ENCODE measurements around the gene HNRNPH2. TPM values are rescaled to one million over a fixed set of nuclear protein-coding genes. Genes with fewer than 3 reads are reported as not detected.

Gene HNRNPH2
- 56.0 and 82.5 TPM in 2 replicates for total RNA-seq (2014; rRNA removed; shearing (Covaris generic))

GRCh38 chrX:101407748-101408531, at the start of gene HNRNPH2, which contains the start of gene GLA:
TSS of gene HNRNPH2 (plus strand) at chrX:101408222. CDS start at chrX:101411989, 3,767 bp downstream.
TSS of gene GLA (minus strand) at chrX:101407925. CDS start at chrX:101407903, 22 bp downstream.
- DNase-seq (ENCODE audit: low read depth) = peak; percentile 99

GRCh38 chrX:101359966-101360365, 48.1 kb upstream of the HNRNPH2 start:
- DNase-seq (ENCODE audit: low read depth) = peak; percentile 6

- no peak for DNase-seq (ENCODE audit: low read depth)
These were observed 47.6 kb upstream of the HNRNPH2 start for GRCh38 chrX:101360390-101360789.

- no peak for DNase-seq (ENCODE audit: low read depth)
These were observed 45.9 kb upstream of the HNRNPH2 start for GRCh38 chrX:101362116-101362515.

GRCh38 chrX:101362757-101363156, 45.3 kb upstream of the HNRNPH2 start:
- no peak for DNase-seq (ENCODE audit: low read depth)

GRCh38 chrX:101365301-101365795, 42.7 kb upstream of the HNRNPH2 start:
- no peak for DNase-seq (ENCODE audit: low read depth)

- DNase-seq (ENCODE audit: low read depth) = no peak
These were observed 39.2 kb upstream of the HNRNPH2 start for GRCh38 chrX:101368800-101369199.

GRCh38 chrX:101369687-101370086, 38.3 kb upstream of the HNRNPH2 start:
- DNase-seq (ENCODE audit: low read depth) = no peak

GRCh38 chrX:101370888-101371504, 37.0 kb upstream of the HNRNPH2 start:
- DNase-seq (ENCODE audit: low read depth) = no peak

GRCh38 chrX:101377547-101377946, 30.5 kb upstream of the HNRNPH2 start:
- DNase-seq (ENCODE audit: low read depth) = no peak

- DNase-seq (ENCODE audit: low read depth) = no peak
These were observed 24.3 kb upstream of the HNRNPH2 start for GRCh38 chrX:101383679-101384205.

GRCh38 chrX:101385026-101385684, 22.9 kb upstream of the HNRNPH2 start:
- DNase-seq (ENCODE audit: low read depth) = no peak

- no peak for DNase-seq (ENCODE audit: low read depth)
These were observed 22.1 kb upstream of the HNRNPH2 start, which contains the start of gene BTK for GRCh38 chrX:101385795-101386541. TSS of gene BTK (minus strand) at chrX:101386191. CDS start at chrX:101375284, 10,907 bp downstream.

GRCh38 chrX:101386542-101386885, 21.5 kb upstream of the HNRNPH2 start:
- no peak for DNase-seq (ENCODE audit: low read depth)

- DNase-seq (ENCODE audit: low read depth) = no peak
These were observed 19.4 kb upstream of the HNRNPH2 start for GRCh38 chrX:101388604-101389003.

- peak; percentile 93 for DNase-seq (ENCODE audit: low read depth)
These were observed 17.1 kb upstream of the HNRNPH2 start, which contains the start of gene RPL36A for GRCh38 chrX:101390664-101391525. TSS of gene RPL36A (plus strand) at chrX:101391011. CDS start at chrX:101391044, 33 bp downstream.

- DNase-seq (ENCODE audit: low read depth) = no peak
These were observed 16.2 kb upstream of the HNRNPH2 start for GRCh38 chrX:101391831-101392230.

- peak; percentile 10 for DNase-seq (ENCODE audit: low read depth)
These were observed 14.3 kb upstream of the HNRNPH2 start for GRCh38 chrX:101393530-101394305.

GRCh38 chrX:101394372-101394771, 13.7 kb upstream of the HNRNPH2 start:
- DNase-seq (ENCODE audit: low read depth) = no peak
